ENCODE results near the gene APMAP.

DNA sequence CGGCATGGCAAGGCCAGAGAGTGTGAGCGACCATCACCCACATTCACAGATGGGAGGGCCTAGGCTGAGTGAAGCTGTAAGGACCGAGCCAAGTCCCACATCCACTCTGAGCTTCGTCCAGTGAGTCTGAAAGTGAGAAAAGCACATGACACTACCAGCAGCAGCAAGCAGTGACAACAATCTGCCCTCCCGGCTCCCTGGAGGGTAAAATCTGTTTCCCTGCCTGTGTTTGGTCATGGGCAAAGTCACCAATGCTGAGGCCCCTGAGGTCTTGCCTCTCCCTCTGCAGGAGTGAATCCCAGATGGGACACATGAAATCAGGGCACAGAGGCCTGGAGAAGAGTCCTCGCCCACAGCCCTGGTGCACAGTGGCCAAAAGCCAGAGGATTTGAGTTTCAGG, 49.9 kb downstream of the APMAP start:
- TF ChIP-seq, protein P1, sequence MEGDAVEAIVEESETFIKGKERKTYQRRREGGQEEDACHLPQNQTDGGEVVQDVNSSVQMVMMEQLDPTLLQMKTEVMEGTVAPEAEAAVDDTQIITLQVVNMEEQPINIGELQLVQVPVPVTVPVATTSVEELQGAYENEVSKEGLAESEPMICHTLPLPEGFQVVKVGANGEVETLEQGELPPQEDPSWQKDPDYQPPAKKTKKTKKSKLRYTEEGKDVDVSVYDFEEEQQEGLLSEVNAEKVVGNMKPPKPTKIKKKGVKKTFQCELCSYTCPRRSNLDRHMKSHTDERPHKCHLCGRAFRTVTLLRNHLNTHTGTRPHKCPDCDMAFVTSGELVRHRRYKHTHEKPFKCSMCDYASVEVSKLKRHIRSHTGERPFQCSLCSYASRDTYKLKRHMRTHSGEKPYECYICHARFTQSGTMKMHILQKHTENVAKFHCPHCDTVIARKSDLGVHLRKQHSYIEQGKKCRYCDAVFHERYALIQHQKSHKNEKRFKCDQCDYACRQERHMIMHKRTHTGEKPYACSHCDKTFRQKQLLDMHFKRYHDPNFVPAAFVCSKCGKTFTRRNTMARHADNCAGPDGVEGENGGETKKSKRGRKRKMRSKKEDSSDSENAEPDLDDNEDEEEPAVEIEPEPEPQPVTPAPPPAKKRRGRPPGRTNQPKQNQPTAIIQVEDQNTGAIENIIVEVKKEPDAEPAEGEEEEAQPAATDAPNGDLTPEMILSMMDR (IDR thresholded peaks at IDR 0.05; ENCODE audit: low read depth, low read length), result no peak
- TF ChIP-seq EZH2phosphoT487 (IDR thresholded peaks at IDR 0.05; ENCODE audit: low read depth), result no peak

All from OCI-LY3 (cell line).